ENCODE results near the gene KCNH1. TPM values are rescaled to one million over a fixed set of nuclear protein-coding genes. Genes with fewer than 3 reads are reported as not detected.
"Not testable (repeated sequence)": the region's sequence is repeated elsewhere in the genome, so short reads cannot be mapped to it uniquely, and the experiment has no call there.

KCNH1 gene
- total RNA-seq, 1 experiment from 2014 or later: 1.6 TPM

DNA sequence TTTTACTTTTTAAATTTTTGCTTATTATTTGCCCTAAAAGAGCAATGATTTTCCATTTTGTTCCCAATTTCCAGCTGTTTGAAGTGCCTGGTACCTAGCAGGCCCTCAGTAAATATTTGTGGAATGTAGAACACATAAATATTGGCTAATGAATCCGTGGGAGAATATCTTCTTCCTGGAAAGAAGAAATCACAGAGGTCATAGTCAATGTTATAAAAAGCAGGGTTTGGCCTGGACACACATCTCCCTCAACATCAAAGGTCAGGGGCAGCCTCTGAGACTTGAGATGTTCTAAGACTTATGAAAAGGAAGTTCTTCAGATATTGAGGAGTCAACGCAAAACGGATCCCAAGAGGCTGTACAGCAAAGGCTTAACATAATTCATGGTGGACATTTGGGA lies 447.1 kb downstream of the KCNH1 start:
- no peak for DNase-seq (ENCODE audit: low read depth)

DNA sequence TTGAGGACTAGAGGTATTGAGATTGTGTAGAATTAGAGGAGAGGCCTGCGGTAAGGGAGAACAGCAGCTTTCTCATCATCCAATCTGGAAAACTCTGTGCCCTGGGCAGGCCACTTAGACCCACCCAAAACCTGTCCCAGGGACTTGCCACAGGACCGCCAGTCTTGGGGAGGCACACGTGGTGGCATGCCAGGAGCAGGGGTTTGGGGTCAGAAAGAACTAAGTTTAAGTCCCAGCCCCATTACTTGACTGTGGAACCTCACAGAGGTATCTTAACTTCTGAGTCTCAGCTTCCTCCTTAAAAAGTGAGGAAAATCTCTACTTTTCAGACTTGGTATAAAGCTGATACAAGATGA lies 448.7 kb downstream of the KCNH1 start:
- DNase-seq (ENCODE audit: low read depth): no peak

DNA sequence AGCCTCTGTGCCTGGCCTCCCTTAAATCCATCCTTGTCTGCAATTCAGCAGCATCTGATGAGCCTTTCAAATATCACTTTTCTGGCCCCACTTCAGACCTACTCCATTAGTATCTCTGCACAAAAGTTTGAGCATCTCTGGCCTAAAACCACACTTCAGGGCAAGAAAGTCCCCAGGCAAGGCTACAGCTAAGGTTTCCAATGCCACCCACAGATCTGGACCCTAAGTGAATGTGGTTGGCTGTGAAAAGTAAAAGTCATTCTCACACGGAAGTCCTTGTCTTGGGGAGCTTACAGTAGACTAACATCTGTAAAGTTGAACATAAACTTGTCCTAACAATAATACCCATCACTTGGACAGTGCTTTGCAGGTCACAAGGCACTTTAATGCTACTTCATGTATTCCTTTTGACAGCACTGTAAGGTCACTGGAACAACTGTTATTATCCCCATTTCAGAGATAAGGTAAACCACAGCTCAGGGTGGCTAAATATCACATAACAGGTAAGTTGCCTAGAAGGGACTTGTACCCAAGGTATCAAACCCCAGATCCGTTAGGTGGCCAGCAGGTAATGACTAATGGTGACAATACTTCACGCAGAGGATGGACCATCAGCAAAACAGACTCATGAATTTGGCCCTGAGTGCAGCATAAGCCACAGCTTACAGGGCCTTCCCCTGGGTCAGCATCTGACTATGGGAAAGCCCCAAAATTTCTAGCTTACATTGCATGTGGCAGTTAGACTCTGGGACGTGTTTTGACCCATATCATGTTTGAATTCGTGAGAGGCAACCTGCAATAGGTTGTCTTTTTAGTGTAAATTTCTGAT lies 449.3 kb downstream of the KCNH1 start:
- DNase-seq (ENCODE audit: low read depth): no peak

DNA sequence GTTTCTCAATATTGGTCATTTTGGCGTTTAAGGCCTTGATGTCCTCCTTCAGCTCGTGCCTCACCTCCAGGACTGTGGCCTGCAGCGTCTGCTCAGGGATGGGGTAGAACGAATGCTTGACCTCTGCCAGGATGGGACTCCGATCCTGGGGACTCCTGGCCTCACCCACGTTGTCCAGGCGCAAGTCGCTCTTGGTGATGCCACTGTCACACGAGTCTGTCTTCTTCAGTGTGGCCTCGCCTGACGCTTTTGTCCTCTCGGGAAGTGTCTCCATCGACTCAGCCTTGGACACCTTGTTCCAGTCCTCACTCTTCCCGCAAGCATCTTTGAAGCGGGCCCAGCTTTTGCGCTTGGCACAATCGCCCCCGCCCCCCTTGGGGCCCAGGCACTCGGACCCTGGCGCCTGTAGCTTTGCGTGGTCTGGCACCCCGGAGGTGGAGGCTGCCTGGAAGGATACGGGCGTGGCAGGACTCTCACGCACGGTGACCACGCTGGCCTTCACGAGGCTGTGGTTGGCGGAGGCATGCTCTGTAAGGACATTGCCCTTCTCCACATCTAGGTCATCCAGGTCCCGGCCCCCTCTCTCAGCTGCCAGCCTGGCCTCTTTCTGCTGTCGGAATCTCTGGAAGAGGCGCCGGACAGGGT lies 450.4 kb downstream of the KCNH1 start:
- DNase-seq (ENCODE audit: low read depth): no peak

- no peak for DNase-seq (ENCODE audit: low read depth)
Observed at GRCh38 chr1:210681158-210681557, 452.8 kb downstream of the KCNH1 start.

GRCh38 chr1:210678306-210678705 lies 455.6 kb downstream of the KCNH1 start:
- no peak for DNase-seq (ENCODE audit: low read depth)

DNA sequence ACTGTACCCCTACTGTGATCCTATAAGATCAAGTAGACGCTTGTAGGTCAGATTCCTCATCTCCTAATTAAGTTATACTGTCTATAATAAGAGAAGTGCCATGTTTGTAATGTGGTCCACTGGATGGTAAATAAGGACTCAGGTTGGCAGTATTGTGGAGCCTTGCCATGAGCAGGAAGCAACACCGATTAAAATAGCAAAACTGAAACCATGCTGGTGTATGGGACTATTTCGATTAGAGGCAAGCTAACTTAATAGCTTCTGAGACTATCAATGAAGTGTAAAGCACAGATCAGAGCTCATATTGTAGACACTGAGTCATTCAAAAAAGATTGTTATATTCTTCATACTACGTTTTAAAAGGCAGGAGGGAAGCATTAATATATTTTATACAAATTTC lies 456.4 kb downstream of the KCNH1 start:
- no peak for DNase-seq (ENCODE audit: low read depth)

GRCh38 chr1:210676539-210676938 lies 457.4 kb downstream of the KCNH1 start:
- no peak for DNase-seq (ENCODE audit: low read depth)

DNA sequence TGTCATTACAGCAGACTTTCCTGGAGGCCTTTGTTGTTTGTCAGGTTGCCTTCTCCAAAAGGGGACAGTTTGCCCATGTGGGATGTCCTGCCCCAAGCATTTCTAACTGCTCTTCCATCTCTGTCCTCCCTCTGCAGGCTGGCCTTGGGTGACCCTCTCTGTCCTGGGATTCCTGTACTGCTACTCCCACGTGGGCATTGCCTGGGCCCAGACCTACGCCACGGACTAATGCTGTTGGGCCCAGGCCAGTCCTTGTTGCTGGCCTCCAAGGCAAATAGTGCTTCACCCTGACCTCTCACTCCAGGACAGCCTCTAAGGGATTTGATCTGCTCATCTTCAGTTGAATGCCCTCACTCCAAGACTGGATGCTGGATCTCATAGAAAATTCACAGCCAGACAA lies 459.8 kb downstream of the KCNH1 start:
- no peak for DNase-seq (ENCODE audit: low read depth)

- DNase-seq (ENCODE audit: low read depth): no peak
Observed at GRCh38 chr1:210669951-210670350, 464.0 kb downstream of the KCNH1 start.

DNA sequence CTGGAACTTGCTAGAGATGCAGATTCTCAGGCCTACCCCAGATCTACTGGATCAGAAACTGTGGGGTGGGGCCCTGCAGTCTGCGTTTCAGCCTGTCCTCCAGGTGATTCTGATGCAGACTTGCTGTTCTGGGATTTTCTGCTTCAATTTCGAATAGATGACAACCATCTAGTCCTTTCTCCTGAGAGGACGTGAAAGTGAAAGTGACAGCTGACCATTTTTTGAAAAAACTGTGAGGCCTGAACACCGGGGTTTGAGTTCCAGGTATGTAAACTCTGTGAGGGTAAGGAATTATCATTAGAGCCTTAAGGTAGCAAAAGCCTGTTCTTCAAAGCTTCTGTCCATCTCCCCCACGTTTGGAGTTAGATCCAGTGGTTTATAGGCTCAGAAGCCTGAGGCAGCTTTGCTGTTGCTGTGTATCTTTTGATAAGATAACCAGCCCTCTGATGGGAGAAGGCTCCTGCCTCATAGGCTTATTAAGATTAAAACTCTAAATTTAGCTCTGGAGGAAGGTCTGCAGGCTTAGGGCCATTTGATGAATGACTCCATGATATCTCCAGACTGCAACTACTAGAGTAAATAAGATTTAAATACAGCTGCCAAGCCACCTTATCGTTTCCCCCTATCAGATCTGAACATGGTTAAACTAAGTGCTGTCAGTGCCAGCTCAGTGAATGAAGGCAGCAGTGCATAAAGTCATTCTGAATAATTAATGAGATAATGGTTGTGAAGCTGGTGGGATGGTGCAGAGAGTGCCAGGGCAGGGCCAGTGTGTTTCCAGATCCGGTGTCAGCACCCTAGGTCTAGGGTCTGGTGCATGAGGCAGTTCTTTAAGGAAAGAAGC lies 470.0 kb downstream of the KCNH1 start:
- no peak for DNase-seq (ENCODE audit: low read depth)

- DNase-seq (ENCODE audit: low read depth): no peak
Observed at GRCh38 chr1:210662291-210663050, 471.5 kb downstream of the KCNH1 start.

DNA sequence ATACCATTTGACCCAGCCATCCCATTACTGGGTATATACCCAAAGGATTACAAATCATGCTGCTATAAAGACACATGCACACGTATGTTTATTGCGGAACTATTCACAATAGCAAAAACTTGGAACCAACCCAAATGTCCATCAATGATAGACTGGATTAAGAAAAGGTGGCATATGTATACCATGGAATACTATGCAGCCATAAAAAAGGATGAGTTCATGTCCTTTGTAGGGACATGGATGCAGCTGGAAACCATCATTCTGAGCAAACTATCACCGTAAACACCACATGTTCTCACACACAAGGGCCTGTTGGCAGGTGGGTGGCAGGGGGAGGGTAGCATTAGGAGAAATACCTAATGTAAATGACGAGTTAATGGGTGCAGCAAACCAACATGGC lies 472.4 kb downstream of the KCNH1 start:
- not testable (repeated sequence) for DNase-seq (ENCODE audit: low read depth)

- DNase-seq (ENCODE audit: low read depth): peak; percentile 11
Observed at GRCh38 chr1:210657806-210658205, 476.1 kb downstream of the KCNH1 start.

GRCh38 chr1:210655511-210655910 lies 478.4 kb downstream of the KCNH1 start:
- DNase-seq (ENCODE audit: low read depth): no peak

- peak; percentile 50 for DNase-seq (ENCODE audit: low read depth)
Observed at GRCh38 chr1:210654176-210654981, 479.6 kb downstream of the KCNH1 start.

DNA sequence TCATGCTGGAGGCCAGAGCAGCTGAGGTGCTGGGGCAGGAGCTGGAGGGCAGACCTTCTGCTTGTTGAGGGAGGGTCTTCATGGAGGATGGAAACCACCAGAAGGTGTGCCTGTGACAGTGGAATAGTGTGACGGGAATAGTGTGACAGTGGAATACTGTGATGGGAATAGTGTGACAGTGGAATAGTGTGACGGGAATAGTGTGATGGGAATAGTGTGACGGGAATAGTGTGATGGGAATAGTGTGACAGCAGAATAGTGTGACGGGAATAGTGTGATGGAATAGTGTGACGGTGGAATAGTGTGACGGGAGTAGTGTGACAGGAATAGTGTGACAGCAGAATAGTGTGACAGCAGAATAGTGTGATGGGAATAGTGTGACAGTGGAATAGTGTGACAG lies 480.2 kb downstream of the KCNH1 start:
- DNase-seq (ENCODE audit: low read depth): peak; percentile 9

DNA sequence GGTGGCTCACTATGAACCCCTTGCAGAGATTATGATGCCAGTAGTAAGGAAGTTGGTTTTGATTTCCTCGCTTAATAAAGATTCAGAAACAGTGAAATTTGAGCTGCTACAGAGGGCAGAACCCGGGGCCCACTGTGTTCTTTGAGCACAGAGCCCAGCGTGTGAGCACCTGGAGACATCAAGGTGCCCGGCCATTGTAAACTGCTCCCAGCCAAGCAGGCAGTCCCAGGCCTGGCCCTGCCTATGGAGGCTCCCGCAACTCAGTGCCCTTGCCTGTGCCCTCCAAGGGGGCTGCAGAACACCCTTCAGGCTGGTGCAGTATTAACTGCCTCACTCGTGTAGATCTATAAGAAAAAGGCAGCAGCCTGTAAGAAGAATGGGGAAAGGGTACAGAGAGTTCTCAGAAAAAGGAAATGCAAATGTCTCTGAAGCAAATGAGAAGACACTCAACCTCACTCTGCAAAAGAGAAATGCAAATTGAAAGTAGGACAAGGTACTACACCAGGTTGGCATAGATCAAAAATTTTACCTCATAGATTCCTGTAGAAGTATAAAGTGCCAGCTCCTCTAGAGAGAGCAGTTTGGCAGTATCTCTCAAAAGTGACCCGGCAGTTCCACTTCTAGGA lies 481.5 kb downstream of the KCNH1 start:
- no peak for DNase-seq (ENCODE audit: low read depth)

- no peak for DNase-seq (ENCODE audit: low read depth)
Observed at GRCh38 chr1:210650403-210650802, 483.5 kb downstream of the KCNH1 start.

DNA sequence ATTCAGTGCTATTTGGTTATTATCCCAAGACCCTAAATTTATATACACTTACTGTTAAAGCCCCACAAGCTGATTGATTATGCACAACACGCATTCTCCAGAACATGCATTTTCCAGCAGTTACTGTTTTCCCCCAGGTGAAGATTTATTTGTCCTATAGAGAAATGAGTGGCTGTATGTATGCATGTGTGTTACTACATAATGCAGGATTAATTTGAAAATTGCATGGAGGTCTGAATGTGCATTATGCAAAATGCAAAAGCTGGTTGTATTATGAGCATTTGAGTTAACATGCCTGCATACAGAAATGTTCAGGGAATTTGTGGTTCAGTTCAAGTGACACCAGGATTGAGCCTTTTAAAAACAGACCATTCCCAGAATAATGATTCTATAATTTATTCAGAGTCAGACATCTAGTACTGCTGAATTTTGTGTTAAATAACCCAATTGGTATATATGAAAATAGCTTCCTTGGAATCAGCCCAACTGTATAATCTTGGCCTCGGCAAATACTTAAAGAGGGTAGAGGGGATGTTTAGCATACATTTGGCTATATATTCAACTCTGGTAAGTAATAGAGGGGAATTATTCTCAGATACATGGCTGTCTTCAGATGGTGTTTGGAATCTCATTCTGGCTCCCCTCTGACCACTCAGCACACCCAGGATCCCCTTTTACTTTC lies 485.2 kb downstream of the KCNH1 start:
- no peak for DNase-seq (ENCODE audit: low read depth)
